CD4-positive, alpha-beta memory T cell (primary cell): ENCODE measurements around the gene SLC37A3. TPM values are rescaled to one million over a fixed set of nuclear protein-coding genes. Genes with fewer than 3 reads are reported as not detected.

Experiments used
- CTCF ChIA-PET: fragments of 350-600 bp; sonication (Branson Sonifier 250); formaldehyde crosslinking; loops from one replicate; lab custom pipeline; 2021; ENCODE audit warnings: inconsistent platforms; ENCODE audit not compliant: partially characterized antibody; lab: Charles Lee
- POLR2A ChIA-PET: fragments of 350-600 bp; sonication (Branson Sonifier 250); formaldehyde crosslinking; loops from one replicate; lab custom pipeline; 2021; ENCODE audit not compliant: partially characterized antibody; lab: Charles Lee
- DNase-seq, 5 donors: peaks; one replicate each; pipeline versions ENCODE4 v3.0.0 to v3.0.0-alpha.2; 2020 to 2022; ENCODE audit warnings: mixed read lengths in 1 of 5
- H3K27ac ChIP-seq: one replicate; pipeline ENCODE4 v1.7.0; 2013; ENCODE audit warnings: low read depth, low read length
- H3K27me3 ChIP-seq: 2 replicates; pipeline ENCODE4 v1.7.0; 2013; ENCODE audit warnings: mild to moderate bottlenecking, low read length, moderate library complexity; ENCODE audit not compliant: insufficient read depth
- H3K36me3 ChIP-seq: 2 replicates; pipeline ENCODE4 v1.7.0; 2013; ENCODE audit warnings: mild to moderate bottlenecking, low read length, moderate library complexity; ENCODE audit not compliant: insufficient read depth
- H3K4me1 ChIP-seq: 2 replicates; pipeline ENCODE4 v1.7.0; 2013; ENCODE audit warnings: mild to moderate bottlenecking, low read length, moderate library complexity; ENCODE audit not compliant: insufficient read depth
- H3K4me3 ChIP-seq, 2 donors: one replicate each; pipeline ENCODE4 v1.7.0; 2013; ENCODE audit warnings: low read length in 2 of 2, mild to moderate bottlenecking in 1 of 2
- H3K9me3 ChIP-seq, 2 donors: one replicate each; pipeline ENCODE4 v1.7.0; 2013; ENCODE audit warnings: low read length in 2 of 2, control low read depth in 1 of 2; ENCODE audit not compliant: control insufficient read depth in 1 of 2
- H3K27ac Mint-ChIP-seq, 7 donors: one replicate each; pipeline ENCODE4 v1.8.0; 2020 to 2021; ENCODE audit warnings: mixed read lengths in 7 of 7, mild to moderate bottlenecking in 6 of 7, inconsistent platforms in 3 of 7, moderate library complexity in 3 of 7
- H3K27me3 Mint-ChIP-seq, 2 donors: one replicate each; pipeline ENCODE4 v1.8.0; 2020 to 2021; ENCODE audit warnings: mixed read lengths in 2 of 2
- H3K36me3 Mint-ChIP-seq, 2 donors: one replicate each; pipeline ENCODE4 v1.8.0; 2020 to 2021; ENCODE audit warnings: mixed read lengths in 2 of 2, inconsistent platforms in 1 of 2, mild to moderate bottlenecking in 1 of 2
- H3K4me1 Mint-ChIP-seq, 4 donors: one replicate each; pipeline ENCODE4 v1.8.0; 2020 to 2021; ENCODE audit warnings: mixed read lengths in 4 of 4, mild to moderate bottlenecking in 1 of 4
- H3K4me3 Mint-ChIP-seq, 8 donors: one replicate each; pipeline ENCODE4 v1.8.0; 2020 to 2021; ENCODE audit warnings: mixed read lengths in 8 of 8, mild to moderate bottlenecking in 7 of 8, moderate library complexity in 6 of 8, inconsistent platforms in 3 of 8
- H3K9me3 Mint-ChIP-seq, 8 donors: one replicate each; pipeline ENCODE4 v1.8.0; 2020 to 2021; ENCODE audit warnings: mixed read lengths in 8 of 8, mild to moderate bottlenecking in 5 of 8, inconsistent platforms in 3 of 8, moderate library complexity in 1 of 8
- intact Hi-C: fragments of 100-400 bp; cut with micrococcal nuclease; formaldehyde crosslinking; loops from one replicate; pipeline ENCODE4 v1.15.1; 2023
- polyA plus RNA-seq, 2 donors: library from polyadenylated mRNA; unstranded; fragments of 300-500 nt; fragmentation: Illumina TruSeq; gene quantifications; one replicate each; pipeline ENCODE4 v1.2.3, GENCODE V29; 2021
- total RNA-seq, 2 experiments: library from RNA; stranded (reverse); gene quantifications; one replicate each; pipeline ENCODE4 v1.2.3, GENCODE V29; 2021

The SLC37A3 gene
- total and polyA plus RNA-seq, 4 experiments from 2014 or later = 15.0 to 42.5 (median 28.3) TPM

DNA sequence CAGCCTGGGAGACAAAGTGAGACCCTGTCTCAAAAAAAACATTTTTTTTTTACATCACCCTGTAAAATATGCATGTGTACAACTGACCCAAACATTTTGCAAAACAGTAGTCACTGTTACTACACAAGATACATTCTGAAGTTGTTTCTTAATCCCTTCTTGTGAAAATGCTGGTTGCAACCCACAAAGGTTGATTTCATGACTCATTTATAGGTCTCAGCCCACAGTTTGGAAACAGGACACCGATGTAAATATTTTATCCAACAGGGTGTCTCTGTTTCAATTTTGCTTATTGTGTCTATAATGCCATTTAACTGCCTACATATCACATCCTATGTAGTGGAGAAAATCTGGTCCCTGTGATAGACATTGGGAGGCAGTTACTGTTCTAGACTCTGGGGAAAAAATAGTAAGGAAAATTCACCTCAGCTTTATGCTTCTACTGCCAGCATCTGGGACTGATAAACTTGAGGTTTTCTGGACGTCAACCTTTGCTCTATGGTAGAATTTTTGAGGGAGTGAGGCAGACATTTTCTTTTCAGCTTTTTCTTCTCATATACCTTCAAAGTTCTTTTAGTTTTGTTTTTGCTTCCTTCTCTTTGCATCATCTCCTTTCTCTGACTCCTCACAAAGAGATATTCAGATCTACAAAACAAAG is 4.0 kb upstream of the SLC37A3 start:
- POLR2A ChIA-PET = interaction anchor here (0.5 kb wide), 1 partner anchor 48 kb away, joined by 3 read pairs; no protein-coding TSS in a partner anchor
- H3K36me3 Mint-ChIP-seq = peaks cover 2 to 5% of the 10 kb centered on the region in 2 donors
- Histone ChIP-seq H3K4me1 (peaks cover 13% of the 10 kb centered on the region), H3K9me3 (no peaks in the 10 kb centered on the region), H3K4me3 (no peak overlapping the region), H3K27me3 (no peaks in the 10 kb centered on the region), H3K36me3 (no peaks in the 10 kb centered on the region), H3K27ac (no peak overlapping the region)
- intact Hi-C loops = loop anchor here (10.0 kb wide), 1 partner anchor 612 kb away; the partner anchor contains the start of gene MRPS33
- peaks cover 17 to 33% (median 25%) of the 10 kb centered on the region in 4 donors for H3K4me1 Mint-ChIP-seq
- H3K9me3 Mint-ChIP-seq = no peaks in the 10 kb centered on the region
- H3K27ac Mint-ChIP-seq = peak overlapping the region in 4 of 7 donors; percentile 9 to 54 (median 41)
- peak overlapping the region in 5 of 8 donors; percentile 0 to 59 (median 41) for H3K4me3 Mint-ChIP-seq
- no peak for DNase-seq
- CTCF ChIA-PET = interaction anchor here (1.2 kb wide), 1 partner anchor 74 kb away, joined by 3 read pairs; no protein-coding TSS in a partner anchor
- no peaks in the 10 kb centered on the region for H3K27me3 Mint-ChIP-seq

DNA sequence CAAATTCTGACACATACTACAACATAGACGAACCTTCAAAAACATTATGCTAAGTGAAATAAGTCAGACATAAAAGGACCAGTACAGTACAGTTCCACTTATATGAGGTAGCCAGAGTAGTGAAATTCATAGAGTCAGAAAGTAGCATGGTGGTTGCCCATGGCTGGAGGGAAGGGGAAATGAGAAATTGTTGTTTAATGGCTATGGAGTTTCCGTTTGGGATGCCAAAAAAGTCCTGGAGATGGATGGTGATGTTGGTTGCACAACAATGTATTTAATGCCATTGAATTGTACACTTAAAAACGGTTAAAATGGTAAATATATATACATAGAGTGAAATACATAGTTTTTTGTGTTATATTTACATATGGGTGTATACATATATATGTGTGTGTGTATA is 2.1 kb upstream of the SLC37A3 start:
- Histone ChIP-seq H3K4me3 (no peak overlapping the region), H3K27me3 (no peaks in the 10 kb centered on the region), H3K36me3 (no peaks in the 10 kb centered on the region), H3K27ac (no peak overlapping the region), H3K9me3 (no peaks in the 10 kb centered on the region), H3K4me1 (peaks cover 24% of the 10 kb centered on the region)
- Mint-ChIP-seq H3K27me3 (no peaks in the 10 kb centered on the region), H3K4me3 (no peak overlapping the region), H3K27ac (no peak overlapping the region), H3K9me3 (no peaks in the 10 kb centered on the region), H3K4me1 (peaks cover 24 to 42% (median 32%) of the 10 kb centered on the region in 4 donors), H3K36me3 (peaks cover 0 to 3% of the 10 kb centered on the region in 2 donors)
- ChIA-PET CTCF (no interaction called here), POLR2A (interaction anchor here (1.2 kb wide), 1 partner anchor 24 kb away, joined by 3 read pairs; no protein-coding TSS in a partner anchor)
- intact Hi-C loops = loop anchor here (10.0 kb wide), 1 partner anchor 614 kb away; the partner anchor contains the start of gene MRPS33
- no peak for DNase-seq

DNA sequence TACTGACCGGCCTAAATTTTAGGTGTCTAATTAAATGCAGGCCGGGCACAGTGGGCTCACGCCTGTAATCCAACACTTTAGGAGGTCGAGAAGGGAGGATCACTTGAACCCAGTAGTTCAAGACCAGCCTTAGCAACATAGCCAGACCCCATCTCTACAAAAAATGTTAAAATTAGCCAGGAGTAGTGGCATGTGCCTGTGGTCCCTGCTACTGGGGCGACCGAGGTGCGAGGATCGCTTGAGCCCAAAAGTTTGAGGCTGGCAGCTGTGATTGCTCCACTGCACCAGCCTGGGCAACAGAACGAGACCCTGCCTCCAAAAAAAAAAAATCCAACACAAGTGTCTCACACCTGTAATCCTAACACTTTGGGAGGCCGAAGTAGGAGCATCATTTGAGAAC is 491 bp upstream of the SLC37A3 start:
- peaks cover 16% of the 10 kb centered on the region for H3K4me1 ChIP-seq
- ChIA-PET POLR2A (interaction anchor here (1.0 to 2.0 kb wide), 3 partner anchors 80 to 673 kb away, joined by 3 to 7 read pairs (median 7); partner anchors contain the start of gene MKRN1), CTCF (interaction anchor here (2.2 kb wide), 1 partner anchor 22 kb away, joined by 10 read pairs; no protein-coding TSS in a partner anchor)
- H3K36me3 ChIP-seq = no peaks in the 10 kb centered on the region
- Mint-ChIP-seq H3K27ac (peak overlapping the region in 4 of 7 donors; percentile 69 to 92 (median 82)), H3K36me3 (peaks cover 0 to 1% of the 10 kb centered on the region in 2 donors), H3K4me1 (peaks cover 18 to 31% (median 22%) of the 10 kb centered on the region in 4 donors), H3K27me3 (no peaks in the 10 kb centered on the region), H3K4me3 (peak overlapping the region; percentile 81 to 92 (median 87)), H3K9me3 (no peaks in the 10 kb centered on the region)
- no peak overlapping the region for H3K4me3 ChIP-seq
- no peak for DNase-seq
- intact Hi-C loops = loop anchor here (2.0 to 5.0 kb wide), 2 partner anchors 40 to 222 kb away; partner anchors contain the start of gene KDM7A
- H3K27me3 ChIP-seq = no peaks in the 10 kb centered on the region
- H3K27ac ChIP-seq = no peak overlapping the region
- H3K9me3 ChIP-seq = no peaks in the 10 kb centered on the region

DNA sequence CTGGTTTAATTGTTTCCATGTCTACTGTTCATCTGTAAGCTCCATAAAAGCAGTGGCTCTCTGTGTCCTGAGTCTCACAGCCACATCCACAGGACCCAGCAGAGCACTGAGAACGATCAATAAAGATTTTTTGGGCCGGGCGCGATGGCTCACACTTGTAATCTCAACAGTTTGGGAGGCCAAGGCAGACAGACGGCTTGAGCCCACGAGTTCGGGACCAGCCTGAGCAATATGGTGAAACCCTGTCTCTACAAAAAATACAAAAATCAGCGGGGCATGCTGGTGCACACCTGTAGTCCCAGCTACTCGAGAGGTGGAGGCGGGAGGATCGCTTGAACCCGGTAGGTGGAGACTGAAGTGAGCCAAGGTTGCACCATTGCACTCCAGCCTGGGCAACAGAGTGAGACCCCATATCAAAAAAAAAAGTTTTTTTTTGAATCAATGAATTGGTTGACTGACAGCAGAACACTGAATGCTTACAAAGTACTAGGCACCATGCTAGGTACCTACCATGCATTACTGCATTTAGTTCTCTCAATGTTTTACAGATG is 4.5 kb downstream of the SLC37A3 start:
- H3K9me3 ChIP-seq = no peaks in the 10 kb centered on the region
- no peaks in the 10 kb centered on the region for H3K27me3 ChIP-seq
- POLR2A ChIA-PET = interaction anchor here (0.6 kb wide), 1 partner anchor 612 kb away, joined by 3 read pairs; no protein-coding TSS in a partner anchor
- H3K4me1 Mint-ChIP-seq = peaks cover 16 to 20% (median 19%) of the 10 kb centered on the region in 4 donors
- no peak for DNase-seq
- no peaks in the 10 kb centered on the region for H3K27me3 Mint-ChIP-seq
- intact Hi-C loops = no loop called here
- H3K4me1 ChIP-seq = peaks cover 54% of the 10 kb centered on the region
- H3K36me3 ChIP-seq = no peaks in the 10 kb centered on the region
- H3K27ac Mint-ChIP-seq = no peak overlapping the region
- H3K9me3 Mint-ChIP-seq = no peaks in the 10 kb centered on the region
- no peak overlapping the region for H3K27ac ChIP-seq
- CTCF ChIA-PET = no interaction called here
- no peaks in the 10 kb centered on the region for H3K36me3 Mint-ChIP-seq
- no peak overlapping the region for H3K4me3 ChIP-seq
- no peak overlapping the region for H3K4me3 Mint-ChIP-seq

DNA sequence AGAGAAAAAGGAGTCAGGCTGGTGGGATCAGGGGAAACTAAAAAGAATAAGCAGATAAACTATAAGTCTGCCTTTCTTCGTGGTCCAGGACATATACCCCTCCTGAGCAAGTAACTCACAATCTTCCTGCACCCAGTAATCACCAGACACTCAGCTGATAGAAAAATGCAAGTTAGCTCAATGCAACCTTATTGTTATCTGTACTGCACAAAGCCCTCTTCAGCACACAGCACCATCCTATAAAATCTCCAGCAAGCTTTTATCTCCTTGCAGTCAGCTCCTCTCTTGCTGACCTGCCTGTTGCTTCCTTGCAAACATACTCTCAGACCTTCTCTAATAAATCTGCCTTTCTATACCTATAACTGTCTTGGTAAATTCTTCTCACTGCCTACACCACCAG is 6.7 kb downstream of the SLC37A3 start:
- no peak for DNase-seq
- H3K27ac Mint-ChIP-seq = no peak overlapping the region
- Histone ChIP-seq H3K27ac (no peak overlapping the region), H3K27me3 (no peaks in the 10 kb centered on the region), H3K4me3 (no peak overlapping the region), H3K36me3 (no peaks in the 10 kb centered on the region), H3K4me1 (peaks cover 44% of the 10 kb centered on the region), H3K9me3 (no peaks in the 10 kb centered on the region)
- ChIA-PET POLR2A (no interaction called here), CTCF (interaction anchor here (1.3 to 1.5 kb wide), 2 partner anchors 8 to 17 kb away, joined by 3 to 8 read pairs; no protein-coding TSS in a partner anchor)
- no peak overlapping the region for H3K4me3 Mint-ChIP-seq
- intact Hi-C loops = no loop called here
- no peaks in the 10 kb centered on the region for H3K9me3 Mint-ChIP-seq
- H3K36me3 Mint-ChIP-seq = no peaks in the 10 kb centered on the region
- H3K4me1 Mint-ChIP-seq = peaks cover 7 to 15% (median 11%) of the 10 kb centered on the region in 4 donors
- H3K27me3 Mint-ChIP-seq = no peaks in the 10 kb centered on the region

DNA sequence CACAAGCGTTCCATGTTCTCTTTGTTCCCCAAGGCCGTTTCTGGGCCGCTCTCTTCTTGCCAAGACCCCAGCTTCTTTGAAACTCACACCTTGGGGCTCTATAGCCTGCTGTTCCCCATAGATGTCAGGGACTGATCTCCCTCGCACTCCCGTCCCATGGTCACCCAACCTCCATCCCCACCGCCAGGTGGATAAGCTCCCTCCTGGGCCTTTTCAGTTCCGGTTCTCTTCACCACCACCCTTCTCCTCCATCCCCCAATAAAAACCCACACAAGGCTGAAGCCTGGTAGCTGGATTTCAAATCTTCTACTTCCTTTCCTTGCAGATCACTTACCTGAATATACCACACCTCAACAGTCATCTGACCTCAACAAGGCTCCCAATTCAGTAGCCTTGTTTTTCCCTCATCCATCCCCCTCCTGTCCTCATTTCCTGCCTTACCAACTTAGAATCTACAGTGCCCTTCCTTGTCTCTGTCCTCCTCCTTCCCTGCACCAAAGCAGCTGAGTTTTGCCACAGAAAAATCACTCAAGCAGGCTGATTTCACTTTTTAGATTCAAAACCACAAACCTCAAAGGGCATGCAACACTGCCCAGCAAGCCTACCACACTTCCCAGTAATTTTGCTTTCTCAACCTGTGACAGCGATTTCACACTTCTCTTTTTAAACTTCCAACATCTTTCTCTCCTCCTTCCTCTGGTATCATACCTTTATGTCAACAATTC is 7.7 kb downstream of the SLC37A3 start:
- no peak overlapping the region for H3K4me3 ChIP-seq
- no peaks in the 10 kb centered on the region for H3K36me3 ChIP-seq
- peaks cover 0 to 8% (median 4%) of the 10 kb centered on the region in 4 donors for H3K4me1 Mint-ChIP-seq
- H3K9me3 ChIP-seq = no peaks in the 10 kb centered on the region
- DNase-seq = no peak
- H3K36me3 Mint-ChIP-seq = no peaks in the 10 kb centered on the region
- no peaks in the 10 kb centered on the region for H3K27me3 ChIP-seq
- ChIA-PET POLR2A (no interaction called here), CTCF (interaction anchor here (1.3 to 1.6 kb wide), 3 partner anchors 7 to 86 kb away, joined by 3 to 8 read pairs (median 3); no protein-coding TSS in a partner anchor)
- H3K27ac Mint-ChIP-seq = no peak overlapping the region
- intact Hi-C loops = no loop called here
- no peaks in the 10 kb centered on the region for H3K9me3 Mint-ChIP-seq
- H3K27me3 Mint-ChIP-seq = no peaks in the 10 kb centered on the region
- H3K27ac ChIP-seq = no peak overlapping the region
- no peak overlapping the region for H3K4me3 Mint-ChIP-seq
- peaks cover 38% of the 10 kb centered on the region for H3K4me1 ChIP-seq
